ENCODE measurements around the gene PALMD.
A peak's percentile ranks its signal among the peaks of the same experiment; 100 is the strongest.

The PALMD gene

DNA sequence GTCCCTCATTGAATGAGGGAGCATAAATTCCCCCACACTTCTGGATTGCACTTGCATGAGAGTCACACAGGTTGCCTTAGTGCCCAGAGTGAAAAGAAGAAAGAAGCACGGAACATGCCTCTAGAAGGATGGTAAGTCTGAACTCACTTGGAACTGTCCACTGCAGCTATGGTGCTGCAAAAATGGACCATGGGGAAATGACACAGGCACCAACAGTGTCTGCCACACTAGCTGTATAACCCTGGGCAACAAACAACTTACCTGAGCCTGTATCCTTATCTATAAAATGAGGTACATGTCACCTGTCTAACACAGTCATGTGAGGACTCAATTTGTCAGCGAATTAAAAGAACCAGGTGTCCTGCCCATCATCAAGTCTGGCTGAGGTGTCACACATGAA, 50.7 kb downstream of the PALMD start:
- no peak for DNase-seq (ENCODE audit: low spot score)

DNA sequence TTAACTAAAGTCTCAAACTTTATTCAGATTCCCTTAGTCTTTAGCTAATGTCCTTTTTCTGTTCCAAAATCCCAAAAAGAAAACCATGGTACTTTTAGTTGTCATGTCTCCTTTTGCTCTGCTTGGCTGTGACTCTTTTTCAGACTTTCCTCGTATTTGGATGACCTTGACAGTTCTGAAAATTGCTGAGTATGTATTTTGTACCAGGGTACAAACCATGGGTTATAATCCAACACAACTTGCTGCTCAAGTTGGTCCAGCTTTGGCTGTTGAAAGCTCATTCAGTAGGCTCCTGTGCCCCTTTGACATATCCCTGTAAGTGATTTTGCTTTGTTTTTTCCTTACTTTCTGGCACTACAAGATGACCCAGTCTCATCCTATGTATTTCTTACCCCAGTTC, 51.7 kb downstream of the PALMD start:
- no peak for DNase-seq (ENCODE audit: low spot score)

DNA sequence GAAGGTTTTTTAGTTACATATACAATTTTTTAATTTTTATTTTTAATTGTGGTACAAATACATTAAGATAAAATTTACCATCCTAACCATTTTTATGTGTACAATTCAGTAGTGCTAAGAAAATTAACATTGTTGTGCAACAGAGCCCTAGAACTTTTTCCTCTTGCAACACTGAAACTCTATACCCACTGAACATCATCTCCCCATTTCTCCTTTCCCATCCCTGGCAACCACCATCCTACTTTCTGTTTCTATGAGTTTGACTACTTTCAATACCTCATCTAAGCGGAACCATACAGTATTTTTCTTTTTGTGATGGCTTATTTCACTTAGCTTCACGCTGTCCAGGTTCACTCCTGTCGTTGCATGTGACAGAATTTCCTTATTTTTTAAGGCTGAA, 54.1 kb downstream of the PALMD start:
- DNase-seq (ENCODE audit: low spot score): no peak

DNA sequence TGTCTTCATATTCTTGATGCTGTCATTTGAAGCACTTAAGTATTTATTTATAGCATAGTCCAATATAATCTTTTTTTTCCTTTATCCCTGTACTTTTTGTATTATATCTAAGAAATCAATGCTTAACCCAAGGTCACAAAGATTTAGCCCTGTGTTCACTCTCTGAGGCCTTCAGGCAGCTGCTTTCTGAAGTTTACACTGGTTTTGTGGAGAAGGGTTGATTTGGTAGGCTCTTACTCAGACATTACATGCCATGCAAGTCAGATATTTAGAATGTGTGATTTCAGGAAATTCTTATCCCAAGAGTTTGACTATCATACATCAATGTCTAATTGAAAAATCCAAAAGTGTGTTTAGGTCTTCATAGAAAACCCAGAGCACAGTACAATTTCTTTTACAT, 56.3 kb downstream of the PALMD start:
- no peak for DNase-seq (ENCODE audit: low spot score)

DNA sequence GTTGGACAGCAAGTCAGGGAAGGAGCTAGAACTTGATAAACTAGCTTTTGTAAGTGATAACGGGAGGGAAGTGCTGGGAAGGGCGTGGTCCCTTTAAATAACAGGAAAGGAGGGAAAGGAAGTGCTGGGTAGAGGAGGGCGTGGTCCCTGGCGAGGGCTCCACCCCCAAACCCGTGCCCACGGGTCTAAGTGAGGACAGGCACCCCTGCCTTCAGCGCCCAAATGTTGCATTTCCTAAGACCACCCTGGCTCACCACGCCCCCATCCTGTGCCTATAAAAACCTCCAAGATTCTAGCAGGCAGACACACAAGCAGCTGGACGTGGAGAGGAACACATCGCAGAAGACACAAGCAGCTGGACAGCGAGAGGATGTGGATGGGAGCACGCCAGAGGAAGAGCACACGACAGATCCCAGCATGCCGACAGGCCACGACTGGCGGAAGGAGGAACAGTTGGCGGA, 58.5 kb downstream of the PALMD start:
- DNase-seq (ENCODE audit: low spot score): no peak

DNA sequence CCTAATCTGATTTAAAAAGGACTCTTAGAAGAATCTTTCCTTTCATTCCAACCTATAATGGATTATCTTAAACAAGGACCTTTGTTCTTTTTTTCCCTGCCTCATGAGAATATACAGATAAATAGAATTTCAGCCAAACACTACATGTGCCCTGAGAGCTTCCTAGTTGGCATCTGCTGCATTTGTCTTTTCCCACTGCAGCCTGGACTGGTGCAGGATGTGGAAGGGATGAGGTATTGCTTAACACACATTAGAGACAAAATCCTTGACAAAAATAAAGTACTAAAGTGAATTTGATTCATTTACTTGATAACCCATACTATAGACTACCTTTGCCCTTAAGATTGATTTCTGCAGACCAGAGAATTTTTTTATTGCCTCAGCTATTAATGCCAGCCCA, 59.5 kb downstream of the PALMD start:
- DNase-seq (ENCODE audit: low spot score): peak; percentile 7

DNA sequence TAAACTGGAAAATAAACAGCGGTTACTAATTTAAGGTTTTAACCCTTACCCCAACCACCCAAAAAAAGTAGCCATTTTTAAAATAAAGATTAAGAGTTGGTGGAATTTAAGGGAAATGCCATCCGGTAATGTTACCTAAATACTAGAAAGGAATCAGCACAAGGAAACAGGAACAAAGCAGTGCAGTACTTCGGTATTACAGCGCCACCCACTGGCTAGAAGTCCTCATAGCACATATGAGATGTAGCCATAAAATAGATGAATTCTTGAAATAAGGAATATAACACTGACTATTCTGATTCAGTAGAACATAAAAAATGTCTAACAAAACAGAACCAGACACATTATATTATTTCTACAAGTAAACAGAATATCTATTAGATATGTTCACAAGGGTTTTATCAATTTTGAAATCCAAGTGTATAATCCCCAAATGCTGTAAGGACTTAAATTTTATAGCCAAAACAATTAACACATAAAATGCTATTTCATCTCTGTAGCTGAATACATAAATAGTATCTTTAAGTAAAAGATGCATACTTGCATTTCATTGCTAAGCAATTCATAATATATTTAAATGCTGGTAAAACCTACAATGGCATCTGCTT, 61.7 kb downstream of the PALMD start:
- peak; percentile 75 for DNase-seq (ENCODE audit: low spot score)

DNA sequence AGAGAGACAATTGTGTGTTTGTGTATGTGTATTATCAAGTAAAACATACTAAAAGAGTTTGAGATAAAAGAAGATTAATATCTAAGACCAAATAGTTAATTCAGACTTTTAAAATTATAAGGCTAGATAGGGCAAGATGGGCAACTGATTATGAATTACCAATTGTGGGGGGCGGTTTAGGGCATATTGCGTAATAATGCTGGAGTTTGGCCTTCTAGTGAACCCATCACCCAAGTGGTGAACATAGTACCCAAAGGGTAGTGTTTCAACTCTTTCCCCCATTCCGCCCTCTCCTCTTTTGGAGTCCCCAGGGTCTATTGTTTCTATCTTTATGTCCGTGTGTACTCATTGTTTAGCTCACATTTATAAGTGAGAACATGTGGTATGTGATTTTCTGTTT, 65.1 kb downstream of the PALMD start:
- DNase-seq (ENCODE audit: low spot score): no peak

DNA sequence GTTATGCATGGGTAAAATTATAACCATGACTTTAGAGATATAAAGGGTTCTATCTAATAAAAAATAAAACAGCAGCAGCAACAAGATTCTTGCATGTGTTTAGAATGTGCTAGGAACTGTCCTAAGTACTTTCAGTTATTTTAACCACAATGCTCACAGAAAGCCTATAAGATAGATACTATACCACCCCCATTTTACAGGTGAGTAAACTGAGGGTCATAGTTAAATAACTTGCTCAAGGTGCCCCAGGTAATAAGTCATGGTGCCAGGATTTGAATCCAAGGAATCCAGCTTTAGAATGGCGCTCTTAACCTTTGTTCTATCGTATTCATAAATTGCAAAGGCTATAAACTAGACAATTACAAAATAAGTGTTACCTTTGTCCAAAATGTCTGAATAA, 67.1 kb downstream of the PALMD start:
- DNase-seq (ENCODE audit: low spot score): no peak

DNA sequence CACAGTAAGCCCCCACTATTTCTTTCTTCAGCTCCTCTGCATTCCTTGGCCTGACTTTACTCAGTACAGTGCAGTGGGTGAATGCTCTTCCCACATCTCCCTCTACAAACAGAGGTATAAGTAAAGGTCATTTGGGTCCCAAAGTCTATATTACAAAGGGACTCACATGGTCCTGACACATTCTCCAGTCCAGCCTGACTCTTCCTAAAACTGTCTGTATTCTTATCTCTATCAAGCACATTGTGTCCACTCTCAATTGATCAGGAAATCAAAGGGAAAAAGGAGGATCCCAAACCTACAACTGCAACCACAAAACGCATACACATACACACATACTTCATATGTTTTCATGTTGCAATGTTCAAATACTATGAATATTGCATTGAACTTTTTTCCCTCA, 71.1 kb downstream of the PALMD start:
- no peak for DNase-seq (ENCODE audit: low spot score)

DNA sequence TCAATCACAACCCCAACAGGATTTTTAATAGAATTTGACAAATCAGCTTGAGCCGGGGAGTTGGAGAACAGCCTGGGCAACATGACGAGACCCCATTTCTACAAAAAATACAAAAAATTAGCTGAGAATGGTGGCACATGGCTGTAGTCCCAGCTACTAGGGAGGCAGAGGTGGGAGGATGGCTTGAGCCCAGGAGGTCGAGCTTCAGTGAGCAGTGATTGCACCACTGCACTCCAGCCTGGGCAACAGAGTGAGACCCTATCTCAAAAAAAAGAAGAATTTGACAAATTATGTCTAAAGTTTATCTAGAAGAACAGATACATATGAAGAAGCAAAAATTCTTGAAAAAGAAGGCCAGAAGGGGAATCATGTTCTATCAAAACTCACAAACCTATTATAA, 77.3 kb downstream of the PALMD start:
- no peak for DNase-seq (ENCODE audit: low spot score)

DNA sequence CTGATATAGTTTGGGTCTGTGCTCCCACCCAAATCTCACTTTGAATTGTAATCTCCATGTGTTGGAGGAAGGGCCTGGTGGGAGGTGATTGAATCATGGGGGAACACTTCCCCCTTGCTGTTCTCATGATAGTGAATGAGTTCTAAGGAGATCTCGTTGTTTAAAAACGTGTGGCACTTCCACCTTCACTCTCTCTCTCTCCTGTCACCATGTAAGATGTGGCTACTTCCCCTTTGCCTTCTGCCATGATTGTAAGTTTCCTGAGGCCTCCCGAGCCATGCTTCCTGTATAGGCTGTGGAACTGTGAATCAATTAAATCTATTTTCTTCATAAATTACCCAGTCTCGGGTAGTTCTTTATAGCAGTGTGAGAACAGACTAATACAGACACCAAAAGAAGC, 80.1 kb downstream of the PALMD start:
- DNase-seq (ENCODE audit: low spot score): no peak

DNA sequence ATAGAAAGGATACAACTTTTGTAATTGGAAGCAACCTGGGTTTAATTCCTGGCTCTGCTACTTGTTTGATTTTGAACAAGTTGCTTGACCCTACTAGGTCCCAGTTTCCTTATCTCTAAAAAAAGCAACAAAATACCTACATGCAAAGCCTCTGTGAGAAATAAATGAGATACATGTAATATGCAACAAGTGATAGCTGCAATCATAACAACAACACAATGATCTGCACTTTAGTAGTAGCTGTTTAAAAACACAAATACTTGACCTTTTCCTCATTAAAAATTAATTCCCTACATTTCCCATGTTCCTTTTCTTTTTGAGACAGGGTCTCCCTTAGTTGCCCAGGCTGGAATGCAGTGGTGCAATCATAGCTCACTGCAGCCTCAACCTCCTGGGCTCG, 80.5 kb downstream of the PALMD start:
- DNase-seq (ENCODE audit: low spot score): no peak

DNA sequence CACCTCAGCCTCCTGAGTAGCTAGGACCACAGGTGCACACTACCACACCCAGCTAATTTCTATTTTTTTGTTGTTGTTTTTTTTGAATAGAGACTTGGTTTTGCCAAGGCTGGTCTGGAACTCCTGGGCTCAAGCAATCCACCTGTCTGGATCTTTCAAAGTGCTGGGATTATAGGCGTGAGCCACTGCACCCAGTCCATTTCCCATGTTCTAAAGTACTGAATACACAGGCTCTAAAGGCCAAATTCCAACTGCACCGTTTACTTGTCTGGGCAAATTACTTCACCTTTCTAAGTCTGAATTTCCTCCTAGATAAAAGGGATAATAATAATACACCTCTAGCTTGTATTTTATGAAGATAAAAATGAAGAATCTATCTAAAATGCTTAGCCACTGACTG, 80.9 kb downstream of the PALMD start:
- no peak for DNase-seq (ENCODE audit: low spot score)

DNA sequence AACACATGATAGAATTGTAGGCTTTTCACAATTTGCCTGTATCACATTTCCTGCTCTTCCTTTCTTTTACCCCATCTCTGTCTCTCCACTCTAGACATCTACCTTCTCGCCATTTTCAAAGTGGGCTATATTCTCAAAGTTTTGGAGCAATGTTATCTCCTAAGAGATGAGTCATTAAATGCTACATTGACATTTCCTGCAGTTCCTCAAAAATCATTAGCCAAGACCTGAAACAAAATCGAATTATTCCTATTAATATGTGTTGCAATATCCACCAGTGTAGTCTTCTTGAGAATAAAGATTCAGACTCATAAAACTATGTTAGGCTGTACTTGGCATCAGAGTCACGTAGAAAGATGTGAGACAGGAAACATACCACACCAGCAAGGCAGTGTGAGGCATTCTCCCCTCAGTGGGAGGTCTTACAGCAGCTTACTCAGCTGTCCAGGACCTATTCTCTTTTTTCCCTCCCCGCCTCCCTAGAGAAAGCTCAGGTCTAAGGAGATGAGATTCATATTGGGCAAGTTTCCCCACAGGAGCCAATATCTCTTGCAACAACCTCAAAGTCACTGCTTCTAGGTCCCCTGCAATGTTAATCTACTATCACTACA, 81.8 kb downstream of the PALMD start:
- no peak for DNase-seq (ENCODE audit: low spot score)

DNA sequence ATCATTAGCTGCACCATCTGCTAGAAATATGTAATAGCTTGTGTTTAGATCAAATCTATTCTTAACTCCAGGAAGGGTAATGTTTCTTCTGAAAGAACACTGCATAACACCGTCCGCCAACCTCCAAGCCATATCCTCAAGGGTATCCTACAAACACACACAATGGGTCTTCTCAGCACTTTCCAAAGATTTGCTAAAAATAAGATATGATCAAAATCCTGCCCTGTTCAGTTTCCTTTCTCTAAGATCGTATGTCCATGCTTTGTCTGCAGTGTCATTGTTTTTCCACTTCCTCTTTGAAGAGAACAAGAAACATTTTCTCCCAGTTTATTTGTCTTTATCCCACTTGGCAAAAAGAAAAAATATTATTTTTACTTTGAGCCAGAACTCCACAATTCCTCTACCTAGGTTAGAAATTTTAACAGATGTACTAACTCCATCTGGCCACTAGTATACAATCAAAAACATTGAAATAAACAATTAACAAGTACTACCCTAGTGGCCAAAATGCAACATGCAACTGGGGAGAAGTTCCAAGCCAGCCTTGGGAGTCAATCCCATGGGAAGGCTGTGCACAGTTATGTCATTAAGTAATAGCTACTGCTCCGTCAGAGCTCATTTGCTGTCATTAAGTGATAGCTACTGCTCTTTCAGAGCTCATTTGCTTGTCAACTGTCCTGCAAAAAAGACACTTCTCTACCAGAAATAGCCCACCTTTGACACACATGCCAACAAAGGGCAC, 82.8 kb downstream of the PALMD start:
- DNase-seq (ENCODE audit: low spot score): no peak

DNA sequence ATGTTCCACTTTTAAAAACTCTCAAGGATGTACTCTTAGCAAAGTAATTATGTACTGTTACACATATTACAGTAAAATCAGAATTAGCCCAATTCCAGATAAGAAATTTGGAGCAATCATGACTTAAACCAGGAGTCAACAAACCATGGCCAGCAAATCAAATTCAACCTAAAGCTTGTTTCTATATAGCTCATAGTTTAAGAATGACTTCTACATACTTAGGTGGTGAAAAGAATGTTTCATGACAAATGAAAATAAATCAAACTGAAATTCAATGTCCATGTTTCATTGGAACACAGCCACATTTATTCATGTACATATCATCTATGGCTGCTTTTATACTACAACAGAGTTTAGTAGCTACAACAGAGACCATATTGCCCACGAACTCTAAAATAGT, 85.5 kb downstream of the PALMD start:
- DNase-seq (ENCODE audit: low spot score): no peak

DNA sequence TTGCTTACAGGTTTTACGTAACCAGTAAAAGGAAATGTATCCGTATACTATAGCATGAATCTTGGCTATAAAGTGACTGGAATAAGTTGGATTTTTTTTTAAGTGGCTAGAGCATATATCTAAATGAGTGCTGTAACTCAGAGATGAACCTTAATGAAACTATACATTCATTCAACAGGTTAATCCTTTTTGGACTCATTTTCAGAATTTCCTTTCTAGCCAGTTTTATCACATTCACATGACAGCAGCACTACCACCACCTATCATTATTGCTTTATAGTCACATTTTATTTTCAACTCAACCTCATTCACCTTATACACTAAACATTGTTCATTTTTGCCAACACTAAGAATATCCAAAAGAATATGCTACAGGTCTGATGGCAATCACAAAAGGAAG, 89.9 kb downstream of the PALMD start:
- no peak for DNase-seq (ENCODE audit: low spot score)

DNA sequence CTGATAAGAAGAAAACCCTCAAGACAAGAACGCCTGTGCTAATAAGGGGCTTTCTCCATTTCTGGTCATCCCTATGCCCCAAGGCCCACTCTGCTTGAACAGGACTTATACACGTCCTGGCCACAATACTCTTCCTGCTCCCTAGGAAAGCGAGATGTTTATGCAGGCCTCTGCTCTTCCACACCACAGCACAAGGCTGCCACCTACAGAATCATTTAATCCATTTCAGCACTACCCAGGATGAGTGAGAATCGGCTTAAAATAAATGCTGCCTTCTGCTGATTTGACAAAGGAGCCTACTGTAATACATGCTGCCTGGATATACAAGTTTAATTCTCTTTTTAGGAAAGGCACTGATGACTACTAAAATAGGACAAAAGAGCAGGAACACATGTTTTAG, 91.1 kb downstream of the PALMD start:
- DNase-seq (ENCODE audit: low spot score): peak; percentile 79

DNA sequence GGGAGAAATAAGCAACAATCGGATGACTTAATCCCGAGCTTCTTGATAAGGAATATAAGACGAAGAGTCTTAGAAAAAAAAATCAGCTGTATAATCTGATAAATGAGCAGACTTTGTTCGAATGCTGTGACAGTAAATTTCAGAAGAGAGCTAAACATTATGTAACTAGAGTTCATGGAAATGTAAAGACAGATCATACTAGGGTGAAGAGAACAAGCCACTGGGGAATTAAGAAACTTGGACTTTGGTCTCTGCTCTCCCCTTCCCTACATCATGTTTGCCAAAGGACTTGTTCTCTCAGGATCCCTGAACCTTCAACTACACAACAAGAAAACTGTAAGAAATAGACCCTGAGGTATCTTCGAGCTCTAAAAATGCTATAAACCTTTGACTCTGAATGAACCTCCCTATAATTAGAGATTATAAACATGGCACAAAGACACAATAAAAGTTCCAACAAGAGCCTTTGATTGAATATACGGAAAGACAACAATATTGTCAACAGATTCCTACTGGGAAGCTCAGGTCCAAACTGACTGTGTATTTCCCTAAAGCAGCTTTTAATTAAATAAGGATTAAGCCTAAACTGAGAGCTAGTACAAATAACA, 93.0 kb downstream of the PALMD start:
- no peak for DNase-seq (ENCODE audit: low spot score)

DNA sequence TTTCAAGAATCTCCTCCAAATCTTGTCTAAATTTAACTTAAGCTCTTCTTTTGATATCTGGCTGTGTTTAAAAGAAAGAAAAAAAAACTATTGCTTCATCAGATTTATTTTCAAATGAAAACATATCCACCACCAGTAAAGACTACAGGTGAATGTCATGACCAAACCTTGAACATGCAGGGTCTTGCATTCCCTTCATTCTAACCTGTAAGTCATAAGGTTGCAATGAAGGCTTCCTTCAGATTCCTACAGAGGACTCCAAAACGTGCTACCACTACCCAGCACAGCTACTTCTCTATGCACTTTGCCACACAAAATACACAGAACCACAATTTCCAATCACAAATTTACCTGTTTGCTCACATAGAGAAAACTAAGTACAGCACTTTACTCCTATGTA, 94.2 kb downstream of the PALMD start:
- DNase-seq (ENCODE audit: low spot score): no peak
